Measurements from ENCODE around the gene ZFP92.

Gene ZFP92

DNA sequence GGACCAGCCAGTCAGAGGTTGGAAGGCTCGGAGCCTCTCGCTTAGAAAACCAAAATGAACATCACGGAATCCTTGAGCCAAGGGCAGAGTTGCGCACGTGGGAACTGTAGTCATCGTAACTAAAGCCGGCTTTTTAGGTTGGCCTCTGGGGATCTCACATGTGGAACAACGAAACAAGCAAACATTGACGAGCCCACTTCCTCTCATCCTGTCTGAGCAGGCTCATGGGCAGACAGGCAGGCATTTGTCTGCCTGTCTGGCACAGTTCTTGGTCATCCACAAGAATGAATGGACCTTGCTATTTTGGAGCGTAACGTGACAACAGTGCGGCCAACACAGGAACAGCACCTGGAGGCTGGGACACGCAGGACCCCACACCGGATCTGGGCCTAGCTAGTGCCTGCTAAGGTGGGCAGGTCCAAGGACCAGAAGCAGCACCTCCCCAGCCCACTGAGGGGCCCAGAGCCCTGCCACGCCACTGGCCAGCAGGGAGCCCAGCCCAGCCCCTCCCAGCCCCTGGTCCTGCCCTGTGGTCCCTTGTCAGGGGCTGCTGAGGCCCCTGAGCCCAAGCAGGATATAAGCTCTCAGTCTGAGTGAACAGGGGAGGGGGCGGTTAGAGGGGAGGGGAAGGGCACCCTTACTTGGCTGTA, 43.8 kb downstream of the ZFP92 start:
- no peak for DNase-seq (ENCODE audit: low read depth in 3 of 3, low spot score in 1 of 3)

DNA sequence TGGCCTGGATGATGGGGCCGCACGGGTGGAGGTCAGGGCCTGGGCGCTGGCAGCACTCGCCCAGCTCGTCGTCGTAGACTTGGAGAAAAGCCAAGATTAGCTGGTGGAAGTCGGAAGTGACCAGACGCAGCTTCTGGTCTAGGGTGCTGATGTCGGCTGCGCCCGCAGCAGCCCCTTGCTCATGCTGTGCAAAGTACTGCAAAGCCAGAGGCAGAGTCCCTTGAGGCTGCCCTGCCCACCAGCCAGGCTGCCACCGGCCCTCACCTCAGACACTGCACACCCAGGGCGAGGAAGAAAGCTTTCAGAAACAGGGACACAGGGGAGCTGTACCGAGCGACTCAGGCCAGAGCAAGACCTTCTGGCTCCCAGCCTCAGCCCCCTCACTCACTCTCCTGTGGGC, 44.3 kb downstream of the ZFP92 start:
- no peak for DNase-seq (ENCODE audit: low read depth in 3 of 3, low spot score in 1 of 3)

DNA sequence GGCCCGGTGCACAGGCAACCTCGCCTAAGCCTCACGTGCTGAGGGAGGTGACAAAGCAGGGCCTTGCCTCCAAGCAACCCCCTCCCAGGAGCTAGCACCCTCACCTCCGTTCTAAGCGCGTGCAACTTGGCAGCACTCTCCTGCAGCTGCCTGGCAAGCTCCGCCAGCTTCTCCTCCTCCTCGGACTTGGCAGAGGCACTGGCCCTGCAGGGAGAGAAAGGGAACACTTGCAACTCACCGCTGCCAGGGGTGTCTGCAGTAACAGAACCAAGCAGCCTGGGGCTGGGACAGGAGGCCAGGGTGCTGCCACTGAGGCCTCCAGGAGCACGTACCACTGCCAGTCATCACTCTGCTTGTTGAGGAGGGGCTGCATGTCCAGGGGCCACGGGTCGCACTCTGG, 44.9 kb downstream of the ZFP92 start:
- DNase-seq (ENCODE audit: low read depth in 3 of 3, low spot score in 1 of 3), result no peak

DNA sequence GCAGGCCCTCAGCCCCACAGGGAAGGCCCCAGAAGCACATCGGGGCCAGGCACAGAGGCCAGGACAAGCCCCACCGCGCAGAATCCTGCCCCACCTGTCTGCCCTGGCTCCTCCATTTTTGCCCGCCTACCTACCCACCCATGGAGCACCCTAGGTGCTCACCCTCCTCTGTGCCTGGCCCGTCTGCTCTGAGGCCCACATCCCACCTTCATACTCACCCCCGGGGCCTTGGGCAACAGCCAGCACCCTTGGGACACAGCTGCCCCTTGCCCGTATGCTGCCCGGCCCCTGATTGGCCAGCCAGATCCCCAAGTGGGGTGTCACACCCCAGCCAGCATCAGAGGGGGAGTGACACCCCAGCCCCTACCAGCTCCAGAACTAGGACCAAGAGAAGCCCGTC, 45.4 kb downstream of the ZFP92 start:
- DNase-seq (ENCODE audit: low read depth in 3 of 3, low spot score in 1 of 3), result no peak

DNA sequence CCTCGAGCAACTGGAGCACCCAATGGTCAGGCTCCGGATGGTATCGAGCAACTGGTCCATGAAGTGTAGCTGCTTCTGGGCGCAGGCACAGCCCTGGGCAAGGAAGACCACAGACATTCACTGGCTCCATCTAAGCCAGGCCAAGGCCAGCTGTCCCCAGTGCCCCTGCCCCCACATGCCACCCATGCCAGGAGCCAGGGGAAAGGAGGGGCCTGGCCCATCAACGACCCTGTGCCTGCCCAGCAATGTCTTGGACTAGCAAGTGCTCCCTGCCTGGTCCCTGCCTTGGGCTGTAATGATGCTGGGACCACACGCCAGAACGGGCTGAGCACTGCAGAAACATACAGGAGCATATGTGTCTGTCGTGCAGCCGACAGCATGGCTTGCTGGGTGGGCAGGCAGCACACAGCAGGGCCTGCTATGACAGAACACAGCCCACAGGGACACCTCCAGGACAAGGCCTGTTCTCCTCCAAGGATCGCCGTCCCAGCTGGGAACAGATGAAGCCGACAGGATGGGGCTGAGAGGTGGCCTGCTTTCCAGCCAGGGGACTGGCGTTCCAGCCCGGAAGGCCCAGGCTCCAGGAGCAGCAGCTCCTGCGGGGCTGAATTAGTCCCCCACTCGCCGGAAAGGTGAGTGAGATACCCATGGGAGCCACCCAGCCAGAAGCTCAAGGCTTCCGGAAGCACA, 46.0 kb downstream of the ZFP92 start:
- no peak for DNase-seq (ENCODE audit: low read depth in 3 of 3, low spot score in 1 of 3)

DNA sequence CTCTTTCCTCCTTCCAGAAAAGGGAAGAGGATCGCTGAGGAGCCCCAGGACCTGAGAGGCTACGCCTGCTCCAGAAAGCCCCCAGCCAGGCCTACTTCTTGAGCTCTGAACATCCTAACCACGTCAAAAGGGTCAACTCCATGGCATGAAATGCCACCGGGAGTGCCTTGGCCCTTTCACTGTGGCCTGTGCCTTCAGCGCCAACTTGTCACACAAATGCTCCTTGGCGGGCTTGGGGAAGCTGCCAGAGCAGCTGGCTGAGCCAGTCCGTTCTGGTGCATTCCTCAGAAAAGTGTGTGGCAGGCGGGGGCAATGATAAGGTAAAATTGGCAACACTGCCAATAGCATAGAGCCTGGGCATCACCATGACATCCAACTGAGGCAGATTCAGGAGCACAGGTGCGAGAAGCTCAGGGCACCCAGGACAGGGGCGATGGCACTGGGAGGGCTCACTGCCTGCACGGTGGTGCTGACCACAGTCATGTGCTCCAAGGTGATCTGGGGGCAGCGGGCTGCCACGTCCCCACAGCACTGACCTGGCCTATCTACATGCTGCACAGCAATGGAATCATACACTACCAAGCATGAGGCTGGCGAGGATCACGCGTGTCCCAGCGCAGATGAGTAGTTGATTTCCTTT, 46.7 kb downstream of the ZFP92 start:
- DNase-seq (ENCODE audit: low read depth in 3 of 3, low spot score in 1 of 3), result no peak

DNA sequence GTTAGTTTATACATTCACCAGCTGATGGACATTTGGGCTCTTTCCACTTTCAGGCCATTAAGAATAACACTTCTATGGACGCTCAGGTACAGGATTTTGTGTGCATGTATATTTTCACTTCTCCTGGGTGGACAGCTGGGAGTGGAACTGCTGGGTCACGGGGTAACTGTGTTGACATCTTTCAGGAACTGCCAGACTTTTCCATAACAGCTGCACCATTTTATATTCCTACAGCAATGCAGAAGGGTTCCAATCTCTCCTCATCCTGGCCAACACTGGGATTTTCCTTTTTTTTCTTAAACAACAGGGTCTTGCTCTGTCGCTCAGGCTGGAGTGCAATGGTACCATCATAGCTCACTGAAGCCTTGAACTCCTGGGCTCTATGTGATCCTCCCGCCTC, 47.2 kb downstream of the ZFP92 start:
- DNase-seq (ENCODE audit: low read depth in 3 of 3, low spot score in 1 of 3), result no peak

DNA sequence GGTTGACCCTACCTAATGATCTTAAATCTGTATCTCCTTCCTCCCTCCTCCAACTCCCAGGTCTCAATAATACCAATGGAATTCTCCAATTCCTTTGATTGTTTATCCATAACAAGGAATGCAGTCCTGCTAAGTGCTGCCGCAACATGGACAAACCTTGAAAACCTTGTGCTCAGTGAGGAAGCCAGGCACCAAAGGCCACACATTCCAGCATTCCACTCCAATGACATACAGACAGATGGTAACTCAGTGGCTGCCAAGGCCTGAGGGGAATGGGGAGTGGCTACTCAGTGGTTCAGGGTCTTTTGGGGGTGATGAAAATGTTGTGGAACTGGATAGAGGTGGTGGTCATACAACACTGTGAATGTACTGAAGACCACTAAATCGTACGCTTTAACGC, 48.7 kb downstream of the ZFP92 start:
- no peak for DNase-seq (ENCODE audit: low read depth in 3 of 3, low spot score in 1 of 3)

DNA sequence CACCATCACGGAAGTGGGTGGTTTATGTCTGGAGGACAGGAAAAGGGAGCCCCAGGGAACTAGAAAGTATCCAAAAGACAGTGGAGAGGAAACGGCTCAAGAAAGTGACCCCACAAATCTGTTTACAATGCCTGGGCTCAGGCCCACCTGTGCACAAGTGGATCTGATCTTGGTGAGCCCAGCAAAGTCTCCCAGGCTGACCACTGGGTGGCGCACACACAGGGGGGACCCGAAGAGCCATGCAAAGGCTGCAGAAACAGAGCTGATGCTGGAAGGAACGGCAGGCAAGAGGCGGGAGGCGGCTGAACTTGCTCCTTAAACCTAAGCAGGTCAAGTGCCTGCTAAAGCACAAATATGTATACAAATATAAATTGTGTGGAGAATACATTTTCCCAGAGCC, 49.6 kb downstream of the ZFP92 start:
- DNase-seq (ENCODE audit: low read depth in 3 of 3, low spot score in 1 of 3), result peak in 2 of 3 donors; percentile 14 to 30
